ENCODE data around the gene DHRS1.

GRCh38 chr14:24316597-24316950 is 17.0 kb upstream of the DHRS1 start:
- TF ChIP-seq POLR2A (IDR thresholded peaks at IDR 0.05), result no peak
- no peak for TF ChIP-seq CTCF (IDR thresholded peaks at IDR 0.05)
